Measurements from ENCODE around the gene FBXO34.
A peak's percentile ranks its signal among the peaks of the same experiment; 100 is the strongest.

Gene FBXO34

GRCh38 chr14:55347040-55347439 lies 75.8 kb downstream of the FBXO34 start:
- Mint-ChIP-seq H3K27me3 (ENCODE audit: low read depth) (no peaks in the 10 kb centered on the region), H3K4me1 (peaks cover 13% of the 10 kb centered on the region), H3K9me3 (no peaks in the 10 kb centered on the region), H3K27ac (no peak overlapping the region), H3K36me3 (ENCODE audit: low read depth) (peaks cover 15% of the 10 kb centered on the region), H3K4me3 (no peak overlapping the region)
- no peak for TF ChIP-seq CTCF (IDR thresholded peaks at IDR 0.05; ENCODE audit: unreplicated experiment in 3 of 3)

- H3K4me1 Mint-ChIP-seq = peaks cover 13% of the 10 kb centered on the region
- no peak overlapping the region for H3K27ac Mint-ChIP-seq
- no peaks in the 10 kb centered on the region for H3K9me3 Mint-ChIP-seq
- TF ChIP-seq CTCF (IDR thresholded peaks at IDR 0.05; ENCODE audit: unreplicated experiment in 3 of 3) = no peak
- no peak overlapping the region for H3K4me3 Mint-ChIP-seq
- no peaks in the 10 kb centered on the region for H3K27me3 Mint-ChIP-seq (ENCODE audit: low read depth)
- H3K36me3 Mint-ChIP-seq (ENCODE audit: low read depth) = peaks cover 15% of the 10 kb centered on the region
Observed at GRCh38 chr14:55347748-55348147, 76.5 kb downstream of the FBXO34 start.

GRCh38 chr14:55348766-55349453 lies 77.7 kb downstream of the FBXO34 start:
- Mint-ChIP-seq H3K4me1 (peaks cover 13% of the 10 kb centered on the region), H3K4me3 (no peak overlapping the region), H3K27me3 (ENCODE audit: low read depth) (no peaks in the 10 kb centered on the region), H3K9me3 (no peaks in the 10 kb centered on the region), H3K27ac (peak overlapping the region in 1 of 3 experiments; percentile 80), H3K36me3 (ENCODE audit: low read depth) (peaks cover 15% of the 10 kb centered on the region)
- TF ChIP-seq CTCF (IDR thresholded peaks at IDR 0.05; ENCODE audit: unreplicated experiment in 3 of 3) = no peak

GRCh38 chr14:55349565-55349964 lies 78.3 kb downstream of the FBXO34 start:
- no peak for TF ChIP-seq CTCF (IDR thresholded peaks at IDR 0.05; ENCODE audit: unreplicated experiment in 3 of 3)
- Mint-ChIP-seq H3K27ac (peak overlapping the region; percentile 70 to 81 (median 80)), H3K27me3 (ENCODE audit: low read depth) (no peaks in the 10 kb centered on the region), H3K36me3 (ENCODE audit: low read depth) (peaks cover 17% of the 10 kb centered on the region), H3K9me3 (no peaks in the 10 kb centered on the region), H3K4me3 (peak overlapping the region in 2 of 3 experiments; percentile 17 to 40), H3K4me1 (peaks cover 13% of the 10 kb centered on the region)

GRCh38 chr14:55350461-55350860 lies 79.2 kb downstream of the FBXO34 start:
- peaks cover 20% of the 10 kb centered on the region for H3K36me3 Mint-ChIP-seq (ENCODE audit: low read depth)
- no peaks in the 10 kb centered on the region for H3K9me3 Mint-ChIP-seq
- TF ChIP-seq CTCF (IDR thresholded peaks at IDR 0.05; ENCODE audit: unreplicated experiment in 3 of 3) = no peak
- peaks cover 13% of the 10 kb centered on the region for H3K4me1 Mint-ChIP-seq
- no peaks in the 10 kb centered on the region for H3K27me3 Mint-ChIP-seq (ENCODE audit: low read depth)
- H3K4me3 Mint-ChIP-seq = no peak overlapping the region
- H3K27ac Mint-ChIP-seq = peak overlapping the region in 2 of 3 experiments; percentile 12 to 81

- Mint-ChIP-seq H3K4me1 (peaks cover 10% of the 10 kb centered on the region), H3K4me3 (no peak overlapping the region), H3K36me3 (ENCODE audit: low read depth) (peaks cover 22% of the 10 kb centered on the region), H3K9me3 (no peaks in the 10 kb centered on the region), H3K27me3 (ENCODE audit: low read depth) (no peaks in the 10 kb centered on the region), H3K27ac (no peak overlapping the region)
- no peak for TF ChIP-seq CTCF (IDR thresholded peaks at IDR 0.05; ENCODE audit: unreplicated experiment in 3 of 3)
Observed at GRCh38 chr14:55351111-55351510, 79.9 kb downstream of the FBXO34 start.
